Measurements from ENCODE around the gene SMPD3. TPM values are rescaled to one million over a fixed set of nuclear protein-coding genes. Genes with fewer than 3 reads are reported as not detected.

The SMPD3 gene
- total and polyA plus RNA-seq, 9 of the 15 experiments (the other 6 are each of a cell fraction or from before 2014, with no cell fraction given) = 0.03 to 1.2 (median 0.18) TPM

- no peak for TF ChIP-seq UBTF (IDR thresholded peaks at IDR 0.05; ENCODE audit: borderline replicate concordance in 1 of 2, low read depth in 2 of 2, low read length in 2 of 2)
- no peak for TF ChIP-seq ATF7 (IDR thresholded peaks at IDR 0.05)
- TF ChIP-seq ARID3A (IDR thresholded peaks at IDR 0.05; ENCODE audit: borderline replicate concordance, low read depth, low read length) = no peak
- no peak for TF ChIP-seq ZNF217 (CRISPR knock-in tag; IDR thresholded peaks at IDR 0.05)
- TF ChIP-seq FIP1L1 (IDR thresholded peaks at IDR 0.05; ENCODE audit: low read depth, low read length, poor library complexity, severe bottlenecking) = no peak
- TF ChIP-seq TAF7 (tag; IDR thresholded peaks at IDR 0.05) = no peak
- no peak for TF ChIP-seq SMAD2 (IDR thresholded peaks at IDR 0.05; ENCODE audit: low read depth, low read length)
- TF ChIP-seq CBFA2T2 (conservative IDR thresholded peaks at IDR 0.05) = no peak
- TF ChIP-seq WHSC1 (IDR thresholded peaks at IDR 0.05; ENCODE audit: low read length) = no peak
Observed at GRCh38 chr16:68343137-68343536, 105.2 kb downstream of the SMPD3 start (continued).
